Pons (tissue), 1 donor: ENCODE results near the gene NUP42.
A peak's percentile ranks its signal among the peaks of the same experiment; 100 is the strongest.

ENCODE experiments used
- DNase-seq: peaks from one replicate; pipeline ENCODE4 v3.0.0-alpha.2; 2016; ENCODE audit warnings: low spot score

Gene NUP42

DNA sequence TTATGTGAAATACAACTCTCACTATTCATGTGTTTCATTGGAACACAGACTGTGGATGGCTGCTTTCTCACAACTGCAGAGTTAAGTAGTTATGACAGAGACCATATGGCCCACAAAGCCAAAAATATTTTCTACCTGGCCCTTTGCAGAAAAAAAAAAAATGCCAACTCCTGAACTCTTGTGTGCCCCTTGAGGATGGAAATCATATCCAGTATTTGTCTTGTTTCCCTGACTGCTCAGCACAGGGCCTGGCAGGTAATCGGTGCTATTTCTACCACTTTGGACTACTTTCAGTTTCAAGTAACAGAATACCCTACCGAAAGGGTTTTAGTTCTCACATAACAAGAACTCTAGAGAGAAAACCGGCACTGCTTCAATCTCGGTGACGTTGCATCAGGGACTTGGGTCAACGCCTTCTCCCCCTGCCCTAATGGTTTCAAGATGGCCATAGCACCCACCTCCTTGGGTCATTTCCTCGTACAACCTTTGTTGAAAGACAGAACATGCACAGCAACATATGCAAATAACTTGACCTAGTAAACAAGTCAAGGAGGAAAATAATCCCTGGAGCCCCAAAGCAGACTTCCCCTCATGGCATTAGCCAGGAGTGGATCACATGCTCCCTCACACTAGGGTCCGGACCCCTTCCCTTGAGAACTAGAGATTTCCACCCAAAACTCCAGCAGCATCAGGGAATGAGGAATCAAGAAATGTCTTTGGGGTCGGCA lies 52.9 kb downstream of the NUP42 start:
- DNase-seq: no peak

DNA sequence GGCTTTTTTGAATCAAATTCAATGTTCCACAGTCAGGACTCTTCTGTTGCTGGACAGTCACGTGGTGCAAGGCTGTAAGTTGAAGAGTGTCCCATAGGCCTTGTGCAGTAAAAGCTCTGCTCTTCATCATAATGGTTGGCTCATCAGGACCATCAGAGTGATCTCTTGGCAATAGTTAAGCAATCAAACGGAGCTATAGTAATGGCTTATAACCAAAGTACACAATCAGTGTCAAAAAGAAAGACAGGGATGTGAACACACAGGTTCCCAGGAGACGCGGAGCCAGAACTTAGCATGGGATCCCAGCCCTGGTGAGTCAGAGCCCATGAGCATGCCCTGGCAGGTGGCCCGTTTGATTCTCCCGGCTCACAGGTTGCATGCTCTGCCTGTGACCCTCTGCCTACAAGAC lies 54.0 kb downstream of the NUP42 start:
- no peak for DNase-seq

DNA sequence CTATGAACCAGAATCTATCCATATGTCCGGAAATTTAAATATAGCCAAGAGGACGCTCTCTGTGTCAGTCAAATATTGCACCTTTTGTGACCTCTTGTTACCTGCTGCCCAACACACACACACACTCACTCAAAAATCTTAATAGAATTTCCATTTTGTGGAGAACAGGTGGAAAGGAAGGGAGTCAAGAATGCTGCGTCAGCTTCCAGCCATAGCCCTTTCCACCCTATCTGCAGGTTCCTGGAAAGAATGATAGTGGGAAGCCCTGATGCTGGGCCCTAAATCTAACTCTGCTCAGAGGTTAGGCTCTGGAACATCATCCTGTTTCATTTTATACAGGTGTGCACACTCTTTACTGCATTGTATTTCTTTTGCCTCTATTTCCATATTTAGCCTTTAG lies 55.2 kb downstream of the NUP42 start:
- no peak for DNase-seq

DNA sequence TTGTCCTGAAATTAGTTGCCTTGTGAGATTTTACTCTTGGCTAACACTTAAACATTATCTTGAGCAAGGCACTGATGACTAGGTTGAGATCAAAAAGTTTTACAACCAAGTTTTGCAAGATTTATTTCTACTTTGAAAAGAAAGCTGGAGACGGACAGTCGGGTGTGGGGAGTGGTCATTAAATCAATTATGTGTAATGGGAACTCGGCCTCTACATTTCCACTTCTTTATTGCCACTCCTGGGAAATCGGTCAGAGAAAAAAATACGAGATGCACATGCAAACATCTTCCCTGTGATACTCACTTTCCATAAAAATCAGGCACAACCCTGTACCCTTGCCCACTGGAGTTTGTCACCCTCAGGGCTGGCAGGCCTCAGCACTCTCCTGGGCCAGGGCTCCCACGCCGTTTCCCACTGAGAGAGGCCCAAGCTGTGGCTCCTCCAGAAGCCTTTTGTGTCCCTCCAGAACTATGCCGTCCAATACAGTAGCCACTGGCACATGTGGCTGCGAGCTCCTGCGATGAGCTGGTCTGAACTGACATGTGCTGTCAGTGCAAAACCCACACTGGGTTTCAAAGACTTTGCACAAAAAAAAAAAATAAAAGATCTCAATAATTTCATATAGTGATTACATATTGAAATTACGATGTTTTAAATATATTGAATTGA lies 57.3 kb downstream of the NUP42 start:
- DNase-seq: no peak

DNA sequence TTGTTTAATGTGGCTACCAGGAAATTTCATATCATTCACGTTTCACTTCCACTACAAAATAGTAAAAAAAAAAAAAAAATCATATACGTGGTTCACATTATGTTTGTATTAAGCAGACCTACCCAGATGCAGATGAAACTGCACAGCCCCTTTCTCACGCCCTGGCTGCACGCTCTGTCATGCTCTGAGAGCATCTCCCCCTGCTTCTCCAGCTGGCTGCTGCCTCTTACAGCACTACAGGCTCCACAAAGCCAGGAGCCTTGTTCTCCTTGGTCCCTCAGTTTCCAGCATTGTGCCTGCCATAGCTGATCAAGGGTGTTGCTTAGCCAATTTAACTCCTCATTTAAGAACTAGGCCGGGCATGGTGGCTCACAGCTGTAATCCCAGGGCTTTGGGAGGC lies 57.9 kb downstream of the NUP42 start:
- no peak for DNase-seq

DNA sequence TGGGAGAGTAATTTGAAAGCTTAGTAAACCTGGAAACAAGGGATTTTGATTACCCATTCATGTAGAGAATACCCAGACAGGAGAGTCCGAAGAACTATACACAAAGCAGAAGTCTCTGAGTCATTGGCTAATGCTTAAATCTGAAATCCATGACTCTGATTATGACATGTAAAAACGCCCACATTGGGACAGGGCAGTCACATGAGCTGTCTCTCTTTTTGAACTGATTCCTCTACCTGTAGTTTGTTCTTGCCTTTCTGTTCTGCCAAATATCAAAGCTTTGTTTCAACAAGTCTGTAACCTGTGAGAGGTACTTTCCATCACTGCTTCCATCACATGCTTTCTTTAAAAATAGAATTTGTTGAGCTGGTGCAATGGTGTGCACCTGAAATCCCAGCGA lies 60.5 kb downstream of the NUP42 start:
- no peak for DNase-seq

DNA sequence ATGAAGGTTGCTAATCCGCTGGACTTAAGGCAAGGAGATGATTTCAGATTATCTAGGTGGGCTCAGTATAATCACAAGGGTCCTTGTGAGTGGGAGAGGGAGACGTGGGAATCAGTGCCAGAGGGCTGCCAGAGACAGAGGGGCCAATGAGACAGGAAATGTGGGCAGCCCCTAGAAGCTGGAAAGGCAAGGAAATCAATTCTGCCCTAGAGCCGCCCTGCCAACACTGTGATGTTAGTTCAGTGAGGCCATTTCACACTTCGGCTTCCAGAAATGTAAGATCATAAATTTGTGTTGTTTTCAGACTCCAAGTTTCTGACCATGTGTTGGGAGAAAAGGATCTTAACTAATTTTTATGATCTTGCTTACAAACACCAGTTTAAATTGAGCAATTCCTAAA lies 61.1 kb downstream of the NUP42 start:
- no peak for DNase-seq

DNA sequence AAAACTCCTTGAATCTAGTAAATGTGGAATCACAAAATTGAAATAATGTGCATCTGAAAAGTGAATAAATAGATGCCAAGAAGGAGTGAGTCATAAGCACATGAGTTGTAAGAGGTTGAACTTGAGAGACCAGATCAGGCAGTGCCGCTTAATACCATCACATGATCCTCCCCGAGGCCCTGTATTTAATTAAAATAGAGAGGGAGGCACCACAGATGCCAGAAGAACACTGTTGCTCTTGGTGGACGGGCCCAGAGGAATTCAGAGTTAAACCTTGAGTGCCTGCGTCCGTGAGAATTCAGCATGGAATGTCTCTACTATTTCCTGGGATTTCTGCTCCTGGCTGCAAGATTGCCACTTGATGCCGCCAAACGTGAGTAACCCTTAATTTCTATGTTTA lies 64.7 kb downstream of the NUP42 start, which contains the start of gene GPNMB:
TSS of gene GPNMB (plus strand) at position 221 of the 400 bp plus-strand sequence. CDS start at position 304, 83 bp downstream.
- peak; percentile 45 for DNase-seq

DNA sequence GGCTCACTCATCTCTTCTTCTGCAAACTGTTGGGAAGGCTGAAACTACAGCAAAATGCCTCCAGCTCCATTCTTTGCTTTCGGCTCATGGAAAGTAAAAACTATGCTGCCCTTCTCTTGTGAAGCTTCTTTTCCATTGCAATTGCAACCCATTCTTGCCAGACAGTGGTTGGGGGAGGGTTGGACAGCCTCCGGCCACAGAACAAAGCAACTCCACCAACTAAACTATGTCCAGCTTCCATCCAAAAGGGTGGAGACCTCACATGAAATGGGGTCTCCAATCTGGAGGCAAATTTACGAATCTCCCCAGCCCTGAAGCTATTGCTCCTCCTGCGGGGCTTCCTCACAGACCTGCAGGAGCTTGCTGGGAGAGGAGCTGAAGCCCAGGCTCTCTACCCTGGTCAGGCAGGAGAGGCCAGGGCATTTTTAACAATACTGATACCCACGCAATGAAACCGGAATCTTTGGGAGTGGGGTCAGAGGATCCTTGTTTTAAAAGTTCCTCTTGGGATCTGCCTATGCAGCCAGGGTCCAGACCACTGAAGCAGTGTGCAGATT lies 65.3 kb downstream of the NUP42 start:
- DNase-seq: no peak

DNA sequence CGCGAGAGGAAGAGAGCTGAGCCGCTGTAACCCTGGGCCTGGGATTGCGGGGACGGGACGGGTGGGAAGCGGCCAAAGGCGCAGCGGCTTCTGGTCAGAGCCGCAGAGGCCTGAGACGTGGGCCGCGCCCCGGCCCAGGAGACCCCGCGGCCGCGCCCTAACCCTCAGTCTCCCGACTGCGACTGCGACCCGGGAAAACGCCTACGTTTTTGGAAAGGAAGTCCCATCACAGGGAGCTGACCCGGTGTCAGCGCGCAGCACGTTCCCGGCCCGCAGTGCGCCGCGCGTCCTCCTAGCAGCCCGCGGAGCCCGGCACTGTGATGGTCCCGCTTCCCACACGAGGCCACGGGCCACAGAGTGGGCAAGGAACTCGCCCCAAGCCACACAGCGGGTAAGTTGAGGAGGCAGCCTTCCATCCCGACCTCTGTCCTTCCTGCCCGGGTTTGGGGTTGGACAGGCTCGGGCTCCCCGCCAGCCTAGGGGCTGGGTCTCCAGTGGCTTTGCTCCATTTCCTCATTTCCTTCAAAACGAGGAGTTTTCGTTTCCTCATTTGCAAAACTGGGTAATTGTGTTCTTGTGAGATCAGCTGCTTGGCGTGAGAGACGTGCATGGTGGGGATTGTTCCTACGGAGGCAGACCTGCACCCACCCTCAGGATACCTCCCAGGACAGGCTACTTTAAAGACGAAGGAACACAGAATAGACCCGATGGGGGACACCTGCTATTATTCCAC lies 65.9 kb downstream of the NUP42 start:
- peak; percentile 82 for DNase-seq

DNA sequence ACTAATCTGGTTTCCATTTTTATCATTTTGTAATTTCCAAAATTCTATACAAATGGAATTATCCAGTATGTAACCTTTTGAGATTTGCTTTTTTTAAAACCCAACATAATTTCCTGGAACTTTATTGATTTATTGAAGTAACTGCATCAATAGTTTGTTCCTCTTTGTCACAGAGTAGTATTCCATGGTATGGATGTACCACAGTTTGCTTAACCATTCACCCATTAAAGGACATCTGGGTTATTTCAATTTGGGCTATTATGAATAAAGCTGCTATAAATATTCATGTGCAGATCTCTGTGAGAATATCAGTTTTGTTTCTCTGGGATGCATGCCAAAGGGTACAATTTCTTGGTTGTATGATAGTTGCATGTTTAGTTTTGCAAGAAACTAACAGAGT lies 67.6 kb downstream of the NUP42 start:
- DNase-seq: no peak
